SK-N-SH (cell line): ENCODE data around the gene HSPA12A. TPM values are rescaled to one million over a fixed set of nuclear protein-coding genes. Genes with fewer than 3 reads are reported as not detected.

Experiments
- CTCF ChIA-PET: fragments of 300-600, 350-600 bp; formaldehyde crosslinking; extraction: SDS; loops from one replicate; lab custom pipeline; 2021; lab: Yijun Ruan, JAX
- POLR2A ChIA-PET: fragments of 350-600 bp; sonication (Branson Sonifier 250); formaldehyde crosslinking; extraction: SDS; loops from one replicate; lab custom pipeline; 2020; ENCODE audit warnings: antibody characterized with exemption, inconsistent platforms; lab: Yijun Ruan, JAX
- DNase-seq: peaks from one replicate; pipeline ENCODE4 v3.0.0; 2012
- H2AFZ ChIP-seq: fragments of 200-600 bp; sonication (generic); 2 replicates; pipeline ENCODE4 v1.8.1; 2016; ENCODE audit warnings: antibody characterized with exemption, mild to moderate bottlenecking, low read depth
- H3F3A ChIP-seq: fragments of 200-600 bp; sonication (generic); replicated peaks from 2 replicates; pipeline ENCODE3; 2016; ENCODE audit warnings: antibody characterized with exemption, mild to moderate bottlenecking; ENCODE audit not compliant: insufficient read depth
- H3K27ac ChIP-seq, 2 experiments: fragments of 200-500 bp in 1 of 2; fragments of 200-600 bp in 1 of 2; sonication (Bioruptor generic) in 1 of 2; sonication (generic), shearing (Covaris generic) in 1 of 2; 2 replicates each; pipeline versions ENCODE4 v1.5.1 to v1.6.1; 2014 to 2016; ENCODE audit warnings: low read depth in 2 of 2, inconsistent platforms in 1 of 2, low read length in 1 of 2, mild to moderate bottlenecking in 1 of 2, mixed read lengths in 1 of 2
- H3K27me3 ChIP-seq: fragments of 200-600 bp; sonication (generic), shearing (Covaris generic); 2 replicates; pipeline ENCODE4 v1.6.1; 2016; ENCODE audit warnings: mixed run types; ENCODE audit not compliant: insufficient read depth
- H3K36me3 ChIP-seq, 2 experiments: fragments of 200-500 bp in 1 of 2; fragments of 200-600 bp in 1 of 2; sonication (Bioruptor generic) in 1 of 2; sonication (generic) in 1 of 2; replicated peaks in 1 of 2; 2 replicates each; pipeline versions ENCODE3 to v1.5.1; 2014 to 2016; ENCODE audit warnings: low read length in 1 of 2, mild to moderate bottlenecking in 1 of 2; ENCODE audit not compliant: insufficient read depth in 2 of 2, control insufficient read depth in 1 of 2
- H3K4me1 ChIP-seq, 2 experiments: fragments of 200-500 bp in 1 of 2; fragments of 200-600 bp in 1 of 2; sonication (Bioruptor generic) in 1 of 2; sonication (generic), shearing (Covaris generic) in 1 of 2; 2 replicates each; pipeline versions ENCODE4 v1.5.1 to v1.6.1; 2014 to 2016; ENCODE audit warnings: low read depth in 1 of 2, low read length in 1 of 2, mixed run types in 1 of 2; ENCODE audit not compliant: insufficient read depth in 2 of 2, control insufficient read depth in 1 of 2
- H3K4me2 ChIP-seq: fragments of 200-600 bp; sonication (generic), shearing (Covaris generic); 2 replicates; pipeline ENCODE4 v1.6.1; 2017; ENCODE audit warnings: mixed run types
- H3K4me3 ChIP-seq, 2 experiments: fragments of 200-500 bp in 1 of 2; fragments of 200-600 bp in 1 of 2; sonication (Bioruptor generic) in 1 of 2; sonication (generic), shearing (Covaris generic) in 1 of 2; 2 replicates each; pipeline versions ENCODE4 v1.5.1 to v1.8.1; 2014 to 2016; ENCODE audit warnings: low read depth in 2 of 2, inconsistent platforms in 1 of 2, low read length in 1 of 2, mild to moderate bottlenecking in 1 of 2, mixed read lengths in 1 of 2, moderate library complexity in 1 of 2
- H3K79me2 ChIP-seq: fragments of 200-600 bp; sonication (generic); 2 replicates; pipeline ENCODE4 v1.8.1; 2017; ENCODE audit warnings: mild to moderate bottlenecking; ENCODE audit not compliant: insufficient read depth
- H3K9ac ChIP-seq: fragments of 200-600 bp; sonication (generic); 2 replicates; pipeline ENCODE4 v1.6.1; 2017; ENCODE audit warnings: mixed run types
- H3K9me2 ChIP-seq: fragments of 200-600 bp; sonication (generic); 2 replicates; pipeline ENCODE4 v1.6.1; 2017; ENCODE audit warnings: mixed run types
- H3K9me3 ChIP-seq: fragments of 200-600 bp; sonication (generic); 2 replicates; pipeline ENCODE4 v1.6.1; 2017; ENCODE audit warnings: mixed run types, mild to moderate bottlenecking, moderate library complexity
- H4K20me1 ChIP-seq: fragments of 200-600 bp; sonication (generic); 2 replicates; pipeline ENCODE4 v1.6.1; 2017; ENCODE audit warnings: mild to moderate bottlenecking, mixed run types; ENCODE audit not compliant: insufficient read depth
- CHD2 ChIP-seq: fragments of 150-350 bp; IDR thresholded peaks from 2 replicates; pipeline ENCODE4 v1.6.1; 2018; ENCODE audit warnings: low read length; ENCODE audit not compliant: partially characterized antibody
- ELF1 ChIP-seq: IDR thresholded peaks from 2 replicates; pipeline ENCODE4 v1.4.0; 2012
- EP300 ChIP-seq, 2 experiments: IDR thresholded peaks; 2 replicates each; pipeline versions ENCODE4 v1.4.0 to v1.6.1; 2012; ENCODE audit warnings: borderline replicate concordance in 1 of 2, low read depth in 1 of 2, low read length in 1 of 2
- FOSL2 ChIP-seq: IDR thresholded peaks from 2 replicates; pipeline ENCODE4 v1.4.0; 2012; ENCODE audit warnings: low read depth, mild to moderate bottlenecking, moderate library complexity, borderline replicate concordance
- FOXM1 ChIP-seq: IDR thresholded peaks from 2 replicates; pipeline ENCODE4 v1.4.0; 2012; ENCODE audit warnings: low read depth, mild to moderate bottlenecking
- MXI1 ChIP-seq: IDR thresholded peaks from 2 replicates; pipeline ENCODE4 v1.6.1; 2012; ENCODE audit warnings: mild to moderate bottlenecking, low read depth, low read length, improper control_type of control experiment
- NFIC ChIP-seq: IDR thresholded peaks from 2 replicates; pipeline ENCODE4 v1.4.0; 2012; ENCODE audit warnings: borderline replicate concordance
- RXRA ChIP-seq: IDR thresholded peaks from 2 replicates; pipeline ENCODE4 v1.4.0; 2012; ENCODE audit warnings: low read depth, mild to moderate bottlenecking, borderline replicate concordance
- SIN3A ChIP-seq: IDR thresholded peaks from 2 replicates; pipeline ENCODE4 v1.6.1; 2012; ENCODE audit warnings: low read depth, mild to moderate bottlenecking, low read length, moderate library complexity, borderline replicate concordance
- YY1 ChIP-seq: IDR thresholded peaks from 2 replicates; pipeline ENCODE4 v1.4.0; 2012; ENCODE audit warnings: low read depth, mild to moderate bottlenecking
- WGBS: methylation state at CpG from one replicate; pipeline ENCODE4 v1.1.6; 2017; ENCODE audit warnings: low lambda C conversion rate; 5-methylcytosine and 5-hydroxymethylcytosine counted together
- polyA plus RNA-seq, 3 experiments: library from polyadenylated mRNA; depleted of rRNA; stranded (reverse); fragments of >200 nt; gene quantifications; 2 replicates each; pipeline ENCODE4 v1.2.3, GENCODE V29; 2012
- TF ChIP-seq, protein P1 (sequence below): IDR thresholded peaks from 2 replicates; pipeline ENCODE4 v1.6.1; 2012; ENCODE audit warnings: mild to moderate bottlenecking, low read depth, low read length, moderate library complexity

HSPA12A gene
- polyA plus RNA-seq, 1 of the 3 experiments (the other 2 are of a cell fraction), result 2.9 TPM

- Histone ChIP-seq H4K20me1 (no peaks in the 10 kb centered on the region), H2AFZ (no peak overlapping the region), H3F3A (no peaks in the 10 kb centered on the region), H3K27ac (no peak overlapping the region), H3K79me2 (no peaks in the 10 kb centered on the region), H3K9me3 (no peaks in the 10 kb centered on the region), H3K4me2 (no peak overlapping the region), H3K4me1 (no peaks in the 10 kb centered on the region; a peak in 1 of 4 replicates), H3K9ac (no peak overlapping the region), H3K4me3 (no peak overlapping the region), H3K36me3 (no peaks in the 10 kb centered on the region), H3K27me3 (no peaks in the 10 kb centered on the region), H3K9me2 (no peaks in the 10 kb centered on the region)
- TF ChIP-seq FOSL2 (no peak), MXI1 (no peak), RXRA (no peak), YY1 (no peak)
- 64% methylated on average over 8 of the region's 8 CpGs for WGBS
- CTCF ChIA-PET, result interaction anchor here (0.6 to 1.9 kb wide), 2 partner anchors 74 kb away, joined by 3 to 5 read pairs; no protein-coding TSS in a partner anchor
- no peak for DNase-seq
- POLR2A ChIA-PET, result no interaction called here
Observed at GRCh38 chr10:116756277-116756676, 13.9 kb upstream of the HSPA12A start.

DNA sequence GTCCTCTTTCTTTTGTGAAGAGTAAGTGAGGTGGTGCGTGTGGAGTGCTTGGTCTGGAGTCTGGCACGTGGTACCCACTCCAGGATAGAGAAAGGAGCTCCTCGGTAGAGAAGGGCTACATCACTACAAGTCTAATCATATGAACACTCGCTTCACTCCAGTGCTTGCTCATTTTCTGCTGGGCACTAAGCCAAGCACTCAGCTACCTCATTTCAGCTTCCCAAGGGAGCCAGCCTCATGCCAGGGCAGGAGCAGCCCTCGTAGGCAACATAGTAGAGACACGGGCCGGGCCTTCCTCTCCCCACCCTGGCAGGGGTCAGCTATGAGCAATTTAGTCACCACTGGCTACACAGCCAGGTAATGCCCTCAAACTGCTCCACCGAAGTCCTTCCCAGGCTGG, 11.4 kb upstream of the HSPA12A start:
- no peak for DNase-seq
- CTCF ChIA-PET, result no interaction called here

More for the DNA sequence above, 11.4 kb upstream of the HSPA12A start:
- Histone ChIP-seq H4K20me1 (no peaks in the 10 kb centered on the region), H3K79me2 (no peaks in the 10 kb centered on the region), H3K36me3 (no peaks in the 10 kb centered on the region), H3K4me2 (no peak overlapping the region), H3K27me3 (no peaks in the 10 kb centered on the region), H3K9me2 (no peaks in the 10 kb centered on the region), H3K4me1 (no peaks in the 10 kb centered on the region; a peak in 1 of 4 replicates), H3K9me3 (no peaks in the 10 kb centered on the region), H3F3A (no peaks in the 10 kb centered on the region), H3K9ac (no peak overlapping the region), H2AFZ (no peak overlapping the region), H3K27ac (no peak overlapping the region), H3K4me3 (no peak overlapping the region)
- WGBS, result 58% methylated on average over 8 of the region's 8 CpGs
- TF ChIP-seq CHD2, result no peak
- no peak for TF ChIP-seq FOXM1
- TF ChIP-seq, protein P1, sequence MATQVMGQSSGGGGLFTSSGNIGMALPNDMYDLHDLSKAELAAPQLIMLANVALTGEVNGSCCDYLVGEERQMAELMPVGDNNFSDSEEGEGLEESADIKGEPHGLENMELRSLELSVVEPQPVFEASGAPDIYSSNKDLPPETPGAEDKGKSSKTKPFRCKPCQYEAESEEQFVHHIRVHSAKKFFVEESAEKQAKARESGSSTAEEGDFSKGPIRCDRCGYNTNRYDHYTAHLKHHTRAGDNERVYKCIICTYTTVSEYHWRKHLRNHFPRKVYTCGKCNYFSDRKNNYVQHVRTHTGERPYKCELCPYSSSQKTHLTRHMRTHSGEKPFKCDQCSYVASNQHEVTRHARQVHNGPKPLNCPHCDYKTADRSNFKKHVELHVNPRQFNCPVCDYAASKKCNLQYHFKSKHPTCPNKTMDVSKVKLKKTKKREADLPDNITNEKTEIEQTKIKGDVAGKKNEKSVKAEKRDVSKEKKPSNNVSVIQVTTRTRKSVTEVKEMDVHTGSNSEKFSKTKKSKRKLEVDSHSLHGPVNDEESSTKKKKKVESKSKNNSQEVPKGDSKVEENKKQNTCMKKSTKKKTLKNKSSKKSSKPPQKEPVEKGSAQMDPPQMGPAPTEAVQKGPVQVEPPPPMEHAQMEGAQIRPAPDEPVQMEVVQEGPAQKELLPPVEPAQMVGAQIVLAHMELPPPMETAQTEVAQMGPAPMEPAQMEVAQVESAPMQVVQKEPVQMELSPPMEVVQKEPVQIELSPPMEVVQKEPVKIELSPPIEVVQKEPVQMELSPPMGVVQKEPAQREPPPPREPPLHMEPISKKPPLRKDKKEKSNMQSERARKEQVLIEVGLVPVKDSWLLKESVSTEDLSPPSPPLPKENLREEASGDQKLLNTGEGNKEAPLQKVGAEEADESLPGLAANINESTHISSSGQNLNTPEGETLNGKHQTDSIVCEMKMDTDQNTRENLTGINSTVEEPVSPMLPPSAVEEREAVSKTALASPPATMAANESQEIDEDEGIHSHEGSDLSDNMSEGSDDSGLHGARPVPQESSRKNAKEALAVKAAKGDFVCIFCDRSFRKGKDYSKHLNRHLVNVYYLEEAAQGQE, result no peak
- no peak for TF ChIP-seq EP300 (IDR thresholded peaks at IDR 0.05; ENCODE audit: borderline replicate concordance in 1 of 2, low read depth in 1 of 2, low read length in 1 of 2)
- TF ChIP-seq NFIC, result no peak
- TF ChIP-seq ELF1, result no peak
- no peak for TF ChIP-seq SIN3A
- TF ChIP-seq YY1, result no peak
- POLR2A ChIA-PET, result no interaction called here
